ENCODE measurements around the gene GPR160.

DNA sequence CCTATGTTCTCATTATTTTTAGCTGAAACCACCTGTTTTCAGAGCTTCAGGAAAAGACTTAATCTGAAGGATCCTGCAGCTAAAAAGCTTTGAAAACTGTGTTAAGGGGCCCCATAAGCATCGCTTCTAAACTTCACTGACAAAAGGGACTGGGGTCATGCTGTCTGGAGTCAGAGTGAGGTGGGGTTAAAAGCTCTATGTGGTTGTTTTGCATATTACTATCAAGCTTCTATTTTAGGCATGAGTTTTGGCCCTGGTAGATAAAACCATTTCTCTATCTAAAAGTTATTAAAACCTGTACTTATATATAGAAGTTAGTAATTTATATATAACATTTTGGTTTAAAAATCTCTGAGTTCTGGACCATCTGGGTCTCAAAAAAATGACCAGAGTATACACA is 45.5 kb downstream of the GPR160 start:
- TF ChIP-seq, protein P1, sequence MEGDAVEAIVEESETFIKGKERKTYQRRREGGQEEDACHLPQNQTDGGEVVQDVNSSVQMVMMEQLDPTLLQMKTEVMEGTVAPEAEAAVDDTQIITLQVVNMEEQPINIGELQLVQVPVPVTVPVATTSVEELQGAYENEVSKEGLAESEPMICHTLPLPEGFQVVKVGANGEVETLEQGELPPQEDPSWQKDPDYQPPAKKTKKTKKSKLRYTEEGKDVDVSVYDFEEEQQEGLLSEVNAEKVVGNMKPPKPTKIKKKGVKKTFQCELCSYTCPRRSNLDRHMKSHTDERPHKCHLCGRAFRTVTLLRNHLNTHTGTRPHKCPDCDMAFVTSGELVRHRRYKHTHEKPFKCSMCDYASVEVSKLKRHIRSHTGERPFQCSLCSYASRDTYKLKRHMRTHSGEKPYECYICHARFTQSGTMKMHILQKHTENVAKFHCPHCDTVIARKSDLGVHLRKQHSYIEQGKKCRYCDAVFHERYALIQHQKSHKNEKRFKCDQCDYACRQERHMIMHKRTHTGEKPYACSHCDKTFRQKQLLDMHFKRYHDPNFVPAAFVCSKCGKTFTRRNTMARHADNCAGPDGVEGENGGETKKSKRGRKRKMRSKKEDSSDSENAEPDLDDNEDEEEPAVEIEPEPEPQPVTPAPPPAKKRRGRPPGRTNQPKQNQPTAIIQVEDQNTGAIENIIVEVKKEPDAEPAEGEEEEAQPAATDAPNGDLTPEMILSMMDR (IDR thresholded peaks at IDR 0.05), result no peak
- no peak for TF ChIP-seq POLR2A (IDR thresholded peaks at IDR 0.05)

Data from esophagus squamous epithelium (tissue), 4 donors.